MV-4-11 (cell line): Measurements from ENCODE around the gene PTGER4.

Experiments
- DNase-seq: peaks from one replicate; lab custom pipeline; 2025; lab: John Stamatoyannopoulos, UW

The PTGER4 gene

GRCh38 chr5:40669606-40670390 lies 9.9 kb upstream of the PTGER4 start:
- peak; percentile 72 for DNase-seq

- DNase-seq, result peak; percentile 91
These were observed 7.3 kb upstream of the PTGER4 start for GRCh38 chr5:40672425-40672824.

DNA sequence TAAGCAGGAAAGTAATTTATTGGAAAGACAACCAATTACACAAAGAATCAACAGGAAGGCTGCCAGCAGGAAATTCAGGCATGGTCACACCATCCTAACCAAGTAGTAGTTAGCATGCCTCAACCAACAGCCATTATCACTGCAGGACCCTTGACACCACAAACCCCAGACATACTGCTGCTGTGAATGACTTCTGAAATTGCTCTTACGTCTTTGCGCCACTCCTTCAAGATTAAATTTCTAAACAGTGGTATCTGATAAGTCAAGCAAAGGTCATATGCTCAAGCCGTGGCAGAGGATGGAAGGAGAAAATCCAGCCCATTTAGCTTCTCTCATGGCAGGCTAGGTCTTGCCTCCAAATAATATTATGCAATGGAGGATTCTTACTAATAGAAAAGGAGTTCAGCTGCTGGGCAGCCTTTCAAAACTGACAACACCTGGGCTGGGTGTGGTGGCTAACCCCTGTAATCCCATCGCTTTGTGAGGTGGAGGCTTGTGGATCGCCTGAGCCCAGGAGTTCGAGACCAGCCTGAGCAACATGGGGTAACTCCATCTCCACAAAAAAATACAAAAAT lies 5.0 kb upstream of the PTGER4 start:
- DNase-seq, result no peak

GRCh38 chr5:40675396-40676133 lies 4.2 kb upstream of the PTGER4 start:
- DNase-seq, result peak; percentile 14

GRCh38 chr5:40676613-40677343 lies 2.9 kb upstream of the PTGER4 start:
- DNase-seq, result no peak

DNA sequence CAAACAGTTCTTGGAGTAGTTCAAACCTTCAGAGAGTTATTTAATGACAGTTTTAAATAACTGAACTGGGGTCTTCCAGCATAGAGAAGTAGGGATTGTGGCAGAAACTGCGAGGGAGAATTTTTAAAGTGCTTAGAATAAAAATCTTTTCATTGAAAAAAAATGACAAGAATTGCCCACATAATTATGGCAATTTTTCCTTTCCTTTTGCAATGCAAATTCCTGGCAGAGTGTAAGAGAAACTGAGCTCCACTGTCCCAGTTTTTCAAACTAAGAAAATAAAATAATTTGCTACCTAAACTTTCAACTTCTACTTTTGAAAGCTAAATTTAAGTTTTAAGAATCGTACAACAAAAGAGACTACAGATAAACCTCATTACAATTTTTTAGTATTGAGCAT lies 2.3 kb upstream of the PTGER4 start:
- DNase-seq, result no peak

DNA sequence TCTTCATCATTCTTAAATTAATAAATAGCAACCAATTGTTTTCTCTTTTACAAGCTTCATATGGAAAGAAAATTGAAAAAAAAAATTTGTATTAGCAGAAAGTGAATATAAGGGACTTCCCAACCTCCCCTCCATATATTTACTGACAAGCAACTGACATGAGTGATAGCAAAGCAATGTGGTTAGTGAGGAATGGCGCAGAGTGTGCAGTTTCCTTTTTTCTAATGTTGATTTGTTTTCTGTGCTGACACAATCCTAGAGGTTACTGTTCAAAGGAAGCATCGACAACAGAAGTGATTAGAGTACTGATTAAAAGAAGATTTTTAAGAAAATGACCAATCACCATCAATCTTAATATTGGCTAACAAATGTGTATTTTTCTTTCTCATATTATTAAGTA lies 1.7 kb upstream of the PTGER4 start:
- peak; percentile 67 for DNase-seq

GRCh38 chr5:40678460-40679147 lies 1.1 kb upstream of the PTGER4 start:
- no peak for DNase-seq

- peak; percentile 81 for DNase-seq
These were observed 385 bp upstream of the PTGER4 start for GRCh38 chr5:40679148-40679912.

DNA sequence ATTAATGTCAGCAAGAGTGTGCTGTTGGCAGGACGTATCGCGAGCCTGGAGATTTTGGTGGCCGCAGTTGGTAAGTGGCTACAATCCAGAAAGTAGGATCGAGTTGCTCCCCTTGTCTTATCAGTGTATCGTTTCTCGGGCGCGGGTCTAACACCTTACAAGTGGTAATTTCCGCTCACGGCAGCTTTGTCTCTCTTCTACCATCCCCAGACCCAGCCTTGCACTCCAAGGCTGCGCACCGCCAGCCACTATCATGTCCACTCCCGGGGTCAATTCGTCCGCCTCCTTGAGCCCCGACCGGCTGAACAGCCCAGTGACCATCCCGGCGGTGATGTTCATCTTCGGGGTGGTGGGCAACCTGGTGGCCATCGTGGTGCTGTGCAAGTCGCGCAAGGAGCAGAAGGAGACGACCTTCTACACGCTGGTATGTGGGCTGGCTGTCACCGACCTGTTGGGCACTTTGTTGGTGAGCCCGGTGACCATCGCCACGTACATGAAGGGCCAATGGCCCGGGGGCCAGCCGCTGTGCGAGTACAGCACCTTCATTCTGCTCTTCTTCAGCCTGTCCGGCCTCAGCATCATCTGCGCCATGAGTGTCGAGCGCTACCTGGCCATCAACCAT lies 1.1 kb downstream of the PTGER4 start:
- DNase-seq, result peak; percentile 33

GRCh38 chr5:40681363-40682153 lies 1.8 kb downstream of the PTGER4 start:
- DNase-seq, result peak; percentile 35

DNA sequence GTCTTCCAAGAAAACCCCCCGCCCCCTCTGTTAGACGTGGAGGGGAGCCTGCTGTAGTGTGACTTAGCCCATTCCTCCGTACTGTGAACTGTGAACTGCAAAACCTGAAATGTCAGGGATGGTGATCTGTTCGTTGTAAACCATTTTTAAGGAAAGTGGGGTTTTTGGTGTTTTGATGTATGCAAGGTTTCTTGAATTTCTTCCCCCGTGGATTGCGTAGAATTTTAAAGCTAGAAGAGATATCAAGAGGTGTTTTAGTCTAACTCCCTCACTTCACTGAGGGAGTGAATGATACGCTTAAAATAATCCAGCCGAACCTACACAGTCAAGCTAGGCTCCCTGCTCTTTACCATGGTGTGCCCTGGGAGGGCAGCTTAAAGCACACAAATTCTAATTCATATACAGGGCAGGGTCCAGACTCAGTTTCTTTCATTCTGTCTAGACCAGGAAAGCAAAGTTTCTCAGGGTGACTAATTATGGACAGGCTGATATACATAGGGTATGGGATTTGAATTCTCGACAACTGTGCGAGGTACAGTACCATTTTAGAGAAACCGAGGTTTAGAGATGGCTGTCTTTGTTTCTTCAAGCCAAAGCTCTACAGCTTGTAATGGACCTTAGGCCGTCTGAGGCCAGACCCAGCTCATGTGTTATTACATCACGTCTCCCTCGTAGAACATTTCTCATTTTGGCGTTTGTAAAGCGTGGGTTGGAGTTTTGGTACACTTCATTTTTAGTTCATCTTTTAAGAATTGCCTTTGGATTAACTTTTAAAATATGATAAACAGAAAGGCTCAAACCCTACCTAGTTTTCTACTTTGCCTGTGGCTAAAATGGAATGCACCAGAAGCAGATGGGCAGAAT lies 2.7 kb downstream of the PTGER4 start:
- peak; percentile 31 for DNase-seq

- DNase-seq, result no peak
These were observed 3.6 kb downstream of the PTGER4 start for GRCh38 chr5:40683305-40683704.

DNA sequence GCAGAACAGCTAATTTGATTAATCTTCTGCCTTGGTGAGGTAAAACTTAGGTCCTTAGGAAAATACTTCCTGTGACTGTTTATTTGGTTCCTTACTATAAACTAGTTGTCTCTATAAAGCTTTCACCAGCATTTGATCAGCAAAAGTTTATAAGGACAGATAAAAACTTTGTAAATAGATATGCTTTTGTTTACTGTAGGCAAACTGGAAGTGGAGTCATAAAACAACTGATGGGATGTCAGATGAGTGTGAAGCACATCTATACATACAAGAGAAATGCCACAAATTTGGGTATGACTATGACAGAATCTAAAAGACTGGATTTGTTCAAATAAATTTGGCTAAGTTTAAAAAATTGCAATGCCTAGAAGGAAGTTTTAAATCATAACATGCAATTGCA lies 5.5 kb downstream of the PTGER4 start:
- no peak for DNase-seq

DNA sequence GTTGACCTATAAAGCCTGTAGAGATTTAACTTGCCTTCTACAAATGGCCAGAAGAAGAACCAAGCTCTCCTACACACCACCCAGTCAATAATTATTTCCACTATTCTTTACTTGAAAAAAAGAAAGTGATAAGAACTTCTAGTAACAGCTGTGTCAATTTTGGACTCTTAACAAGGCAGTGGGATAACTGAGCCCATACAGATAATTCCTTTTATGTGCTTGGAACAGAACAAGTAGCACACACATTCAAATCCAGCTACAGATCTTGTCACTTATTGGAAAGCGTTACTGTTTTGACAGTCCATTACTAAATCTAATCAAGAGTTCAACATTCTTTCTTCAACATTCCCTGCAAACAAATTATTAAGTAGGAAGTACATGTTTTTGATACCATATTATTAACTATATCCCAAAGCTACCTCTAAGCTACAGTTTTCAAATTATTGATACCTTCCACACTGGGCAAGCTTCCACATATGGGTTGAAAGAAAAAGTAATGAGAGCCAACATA lies 6.3 kb downstream of the PTGER4 start:
- no peak for DNase-seq

GRCh38 chr5:40687321-40687720 lies 7.6 kb downstream of the PTGER4 start:
- no peak for DNase-seq

DNA sequence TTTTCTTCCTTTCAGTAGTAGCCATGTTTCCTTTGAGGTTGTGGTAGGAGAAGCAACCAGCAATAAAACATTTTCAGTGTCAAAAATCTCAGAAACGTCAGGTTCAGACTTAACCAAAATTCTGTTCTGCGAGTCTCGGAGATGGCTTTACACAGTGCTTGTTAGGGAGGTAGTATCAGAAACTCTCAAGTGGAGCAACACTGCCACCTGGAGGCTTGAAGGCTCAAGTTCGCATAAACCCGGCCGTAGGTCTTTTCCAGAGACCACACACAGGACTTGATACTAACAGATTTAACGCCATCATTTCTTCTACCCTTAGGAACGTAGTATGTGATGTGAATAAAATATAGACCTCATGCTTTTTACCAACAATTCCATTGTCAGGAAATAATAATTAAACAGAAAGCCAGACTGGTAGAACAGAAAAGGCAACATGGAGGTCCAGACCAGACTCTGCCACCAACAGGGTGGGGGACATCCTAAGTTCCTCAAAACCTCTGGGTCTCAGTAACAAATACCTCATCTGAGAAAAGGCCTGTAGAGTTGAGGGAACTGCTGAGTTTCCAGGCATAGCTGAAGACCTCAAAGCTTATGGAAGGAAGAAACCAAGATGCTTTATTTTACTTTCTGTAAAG lies 8.5 kb downstream of the PTGER4 start:
- peak; percentile 85 for DNase-seq

DNA sequence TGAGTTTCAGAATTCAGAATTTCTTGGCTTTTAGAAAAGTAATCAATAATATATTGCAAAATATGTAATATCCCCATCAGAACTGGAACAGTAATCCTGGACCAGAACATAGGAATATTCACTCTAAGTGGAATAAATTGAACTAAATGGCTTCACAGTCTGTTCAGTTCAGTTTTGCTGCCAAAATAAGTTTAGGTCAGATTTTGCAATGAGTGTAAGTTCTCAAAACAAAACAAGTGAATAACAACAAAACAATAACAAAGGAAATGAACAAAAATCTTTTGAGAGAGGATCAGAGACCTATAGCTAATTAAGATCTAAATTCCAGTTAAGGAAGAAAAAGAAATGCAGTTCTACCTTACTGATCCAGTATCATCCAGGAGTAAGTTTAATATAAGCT lies 9.3 kb downstream of the PTGER4 start:
- DNase-seq, result no peak
